Endometrial microvascular endothelial cells (primary cell): ENCODE measurements around the gene CASP12. TPM values are rescaled to one million over a fixed set of nuclear protein-coding genes. Genes with fewer than 3 reads are reported as not detected.

Experiments used
- in situ Hi-C: cut with HindIII; loops from 2 replicates; pipeline ENCODE4 v1.10.0; 2017; ENCODE audit warnings: low sequenced_read_pairs, low pct_unique_long_range_greater_than_20kb; ENCODE audit errors: inconsistent ontology term
- total RNA-seq: library from RNA; depleted of rRNA; stranded (reverse); fragments of >200 nt; gene quantifications from one replicate; pipeline ENCODE4 v1.2.3, GENCODE V29; 2015; ENCODE audit errors: inconsistent ontology term

The CASP12 gene
- total RNA-seq, 1 donor from 2014 or later: 0.84 TPM

DNA sequence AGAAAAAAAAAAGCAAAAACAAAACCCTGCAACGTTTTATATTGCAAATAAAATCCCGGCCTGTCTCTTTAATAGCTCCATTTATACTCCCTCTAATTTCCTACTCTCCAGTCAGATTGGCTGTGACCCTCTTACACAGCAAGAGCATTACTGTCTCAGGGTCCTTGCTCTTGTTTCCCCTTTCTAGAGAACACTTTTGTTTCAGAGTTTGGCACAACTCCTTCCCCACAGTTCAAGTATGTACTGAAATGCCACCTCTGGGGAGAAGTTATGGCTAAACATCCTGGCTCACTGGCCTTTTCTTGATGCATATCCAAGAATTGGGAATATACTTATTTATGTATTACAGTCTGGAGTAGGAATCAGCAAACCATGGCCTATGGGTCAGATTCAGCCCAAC, 2.6 kb downstream of the CASP12 start:
- in situ Hi-C loops: no loop called here

DNA sequence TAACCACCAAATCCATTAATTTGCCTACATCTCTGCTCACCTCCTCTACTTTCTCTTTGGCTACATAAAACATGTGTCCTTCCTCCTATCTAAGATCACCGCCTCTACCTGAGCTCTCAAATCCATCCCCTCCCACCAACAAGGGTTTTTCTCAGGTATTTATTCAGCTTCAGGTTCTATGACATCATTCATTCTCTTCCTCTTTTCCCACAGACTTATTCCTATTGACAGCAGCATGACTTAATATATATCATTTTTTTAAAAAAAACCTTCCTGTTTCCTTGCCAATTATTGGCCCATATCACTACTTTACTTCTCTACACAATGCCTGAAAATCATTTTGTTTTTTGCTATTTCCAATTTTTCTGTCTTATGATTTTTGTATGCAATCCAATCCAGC, 4.4 kb downstream of the CASP12 start:
- in situ Hi-C loops: no loop called here

DNA sequence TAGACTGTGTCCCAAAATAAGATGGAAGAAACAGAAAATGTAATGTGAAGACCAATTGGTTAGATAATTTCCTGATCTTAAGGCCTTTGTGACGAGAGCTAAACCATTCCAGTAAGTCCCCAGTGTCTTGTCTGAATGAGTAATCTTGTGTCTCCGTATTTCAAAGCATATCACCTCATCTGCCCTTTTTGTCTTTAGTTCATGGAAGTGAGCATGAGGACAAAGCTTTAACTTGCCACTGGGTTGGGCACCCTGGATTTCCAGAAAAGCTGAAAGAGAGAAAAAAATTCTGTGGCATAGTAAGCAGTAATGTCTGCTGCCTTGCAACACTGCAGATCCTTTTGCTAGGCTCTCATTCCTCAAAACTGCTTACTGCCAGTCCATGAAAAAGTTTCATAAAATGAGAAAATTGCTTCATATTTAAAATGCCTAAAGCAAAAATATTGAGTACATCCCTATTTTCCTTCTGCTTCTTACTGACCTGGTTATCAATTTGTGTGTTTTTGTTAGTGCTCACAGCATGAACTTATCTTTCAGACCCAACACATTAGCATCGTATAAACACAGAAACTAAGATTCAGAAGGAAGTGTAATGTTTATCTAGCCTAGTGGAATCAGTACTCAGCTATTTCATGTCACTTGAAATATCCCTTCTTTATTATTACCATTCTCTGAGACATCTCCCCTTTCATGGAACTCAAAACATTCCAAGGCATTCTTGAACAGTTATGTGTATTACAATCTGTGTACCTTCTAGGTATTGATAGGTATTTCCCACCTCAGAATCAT, 5.3 kb downstream of the CASP12 start:
- in situ Hi-C loops: no loop called here

DNA sequence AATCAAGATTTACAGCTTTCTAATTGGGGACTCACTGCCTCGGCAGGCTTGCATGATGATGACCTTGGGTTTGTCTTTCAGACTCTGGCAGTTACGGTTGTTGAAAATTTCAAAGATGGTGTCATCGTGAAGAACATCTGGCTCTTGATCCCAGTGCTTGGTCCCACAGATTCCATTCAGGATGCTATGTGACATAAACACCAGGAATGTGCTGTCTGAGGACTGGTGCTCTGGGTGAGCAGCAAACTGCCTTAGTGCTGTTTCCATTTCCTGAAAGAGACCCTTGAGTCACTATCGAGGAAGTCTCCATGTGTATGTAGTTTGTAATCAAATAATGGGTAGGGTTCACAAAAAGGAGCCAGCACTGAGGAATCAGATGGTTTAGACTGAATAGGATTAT, 7.1 kb downstream of the CASP12 start:
- in situ Hi-C loops: no loop called here

DNA sequence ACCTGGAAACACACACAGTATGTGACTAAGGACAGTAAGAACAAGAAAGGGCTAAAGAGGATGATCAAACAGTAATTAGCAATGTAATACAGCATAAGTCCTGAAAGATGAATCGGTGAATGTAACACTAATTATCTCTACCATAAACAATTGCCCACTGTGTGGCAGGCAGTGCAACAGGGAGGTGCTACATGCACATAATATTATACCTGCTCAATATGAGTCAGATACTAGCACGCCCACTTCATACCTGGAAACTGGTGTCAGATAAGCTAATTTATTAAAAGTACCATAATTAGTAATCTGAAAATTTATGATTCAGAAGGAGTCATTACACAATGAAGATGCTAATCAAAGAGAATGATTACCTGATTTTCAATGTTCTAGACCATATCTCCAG, 14.9 kb downstream of the CASP12 start:
- in situ Hi-C loops: no loop called here

DNA sequence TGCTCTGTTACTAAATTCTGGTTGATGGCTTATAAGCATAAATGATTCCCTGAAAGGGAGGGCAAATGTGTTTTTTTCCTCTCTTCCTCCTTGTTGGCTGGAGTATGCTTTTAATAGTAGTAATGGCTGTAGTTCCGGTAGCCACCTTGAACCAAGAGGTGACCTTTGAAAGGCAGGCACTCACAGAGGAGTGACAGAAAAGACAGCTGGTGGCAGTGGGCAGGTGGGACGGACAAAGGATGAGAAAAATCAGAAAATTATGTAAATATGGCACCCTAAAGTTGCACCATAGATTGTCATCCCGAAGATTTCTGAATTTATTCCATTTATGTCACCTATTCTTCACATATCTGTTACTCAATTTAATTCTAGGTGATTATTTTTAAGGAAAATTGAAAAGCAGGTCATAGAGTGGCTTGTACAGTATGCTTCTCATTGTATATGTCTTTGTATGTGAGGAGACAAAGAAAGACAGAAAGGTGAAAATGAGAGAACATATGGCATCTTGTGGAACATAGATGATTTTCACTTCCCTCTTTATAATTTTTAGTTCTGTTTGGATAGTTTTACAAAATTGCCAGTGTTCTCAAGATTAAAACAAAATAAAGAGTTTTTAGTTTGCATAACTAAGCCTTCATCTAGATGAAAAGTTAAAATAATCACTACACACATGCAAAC, 17.0 kb downstream of the CASP12 start:
- in situ Hi-C loops: no loop called here

DNA sequence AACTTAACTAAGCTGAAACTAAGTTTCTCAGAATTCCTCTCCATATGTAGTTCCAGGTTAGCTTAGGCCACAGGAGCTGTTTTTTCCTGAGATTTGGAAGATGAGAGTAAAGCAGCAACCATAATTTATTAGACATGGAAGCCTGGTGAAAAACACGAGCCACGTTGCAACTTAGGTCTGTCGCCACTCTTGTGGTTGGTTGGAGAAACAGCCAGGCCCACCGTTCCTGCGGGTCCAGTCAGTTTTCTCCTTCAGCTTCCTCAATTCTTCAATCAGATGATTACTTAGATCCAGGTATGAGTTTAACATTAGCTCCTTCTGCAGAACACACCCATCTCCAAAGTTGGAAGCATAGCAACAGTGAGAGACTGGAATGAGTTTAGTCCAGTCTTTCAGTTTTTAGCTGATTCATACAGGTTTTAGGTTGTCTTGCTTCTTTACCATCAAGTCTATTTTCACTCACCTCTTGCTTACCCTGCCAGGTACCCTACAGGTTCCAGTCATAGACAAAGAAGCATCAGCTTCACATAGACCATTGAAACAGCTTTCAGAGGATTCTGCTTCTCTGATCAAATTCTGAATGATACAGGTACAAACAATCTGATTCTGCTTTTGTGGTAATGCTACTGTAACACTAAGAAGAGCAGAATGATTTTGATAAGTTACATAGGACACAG, 18.6 kb downstream of the CASP12 start:
- in situ Hi-C loops: no loop called here

DNA sequence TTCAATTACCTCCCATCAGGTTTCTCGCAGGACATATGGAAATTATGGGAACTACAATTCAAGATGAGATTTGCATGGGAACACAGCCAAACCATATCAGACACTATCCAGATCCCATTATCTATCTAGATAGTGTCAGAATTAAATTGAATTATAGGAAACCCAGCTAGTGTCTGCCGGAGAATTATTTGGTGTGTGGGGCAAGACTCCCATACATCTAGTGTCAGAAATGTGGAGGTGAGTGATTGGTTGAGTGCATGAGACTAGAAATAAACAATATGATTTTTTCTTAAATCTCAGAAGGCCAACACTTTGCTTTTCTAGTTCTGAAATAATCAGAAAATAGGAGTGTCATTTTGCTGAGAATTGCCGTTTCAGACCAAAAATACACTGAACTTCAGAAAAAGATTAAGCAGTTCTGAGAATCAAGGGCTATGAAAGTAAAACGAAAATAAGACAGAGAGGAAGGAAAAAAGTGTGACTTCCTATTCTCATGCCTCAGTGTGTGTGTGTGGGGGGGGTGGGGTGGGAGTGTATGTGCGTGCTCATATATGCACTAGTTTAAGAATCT, 21.3 kb downstream of the CASP12 start:
- in situ Hi-C loops: no loop called here

DNA sequence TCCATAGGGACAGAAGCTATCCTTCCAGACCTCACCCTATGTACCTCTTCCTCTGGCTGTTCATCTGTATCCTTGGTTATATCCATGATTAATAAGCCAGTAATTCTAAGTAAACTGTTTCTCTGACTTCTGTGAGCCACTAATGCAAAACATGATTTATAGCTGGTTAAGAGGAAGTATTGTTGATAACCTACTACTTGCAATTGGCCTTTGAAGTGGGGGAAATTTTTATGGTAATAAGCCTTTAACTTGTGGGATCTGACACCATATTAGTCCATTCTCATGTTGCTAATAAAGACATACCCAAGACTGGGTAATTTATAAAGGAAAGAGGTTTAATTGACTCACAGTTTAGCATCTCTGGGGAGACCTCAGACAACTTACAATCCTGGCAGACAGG, 21.9 kb downstream of the CASP12 start:
- in situ Hi-C loops: no loop called here

DNA sequence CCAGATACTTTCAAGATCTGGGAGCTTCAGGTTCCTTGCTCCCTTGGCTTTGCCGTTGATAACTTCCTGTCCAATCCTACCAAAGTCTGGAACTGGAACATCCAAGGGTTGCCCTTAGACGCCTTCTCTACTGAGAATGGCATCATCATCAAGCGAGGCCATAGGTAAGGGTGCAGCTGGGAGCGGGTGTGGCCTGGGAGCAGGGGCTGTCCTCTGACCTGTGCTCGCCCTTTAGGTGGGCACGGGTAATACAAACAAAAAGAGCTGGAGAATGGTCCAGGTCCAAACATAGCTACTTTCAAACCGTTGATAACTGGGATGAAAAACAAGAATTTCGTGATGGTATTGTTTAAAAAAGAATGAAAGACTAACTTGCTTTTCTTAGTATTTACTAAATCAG, 25.0 kb downstream of the CASP12 start:
- in situ Hi-C loops: no loop called here

DNA sequence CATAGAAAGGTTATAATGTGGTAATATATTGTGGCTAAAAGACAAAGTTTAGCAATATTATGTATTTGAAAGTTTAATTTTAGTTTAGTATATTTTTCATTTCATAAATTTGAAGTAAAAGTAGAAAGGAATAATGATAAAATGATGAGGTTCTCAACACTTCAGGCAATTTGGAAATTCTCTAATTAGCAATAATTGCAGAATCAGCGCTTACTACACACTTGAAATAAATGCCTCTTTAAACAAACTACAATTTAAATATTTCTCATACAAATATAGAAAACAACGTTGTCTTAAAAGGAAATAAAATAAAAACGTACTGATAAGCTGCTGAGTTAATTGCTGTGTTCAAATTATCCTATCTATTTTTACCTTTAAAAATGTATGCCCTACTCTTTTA, 25.9 kb downstream of the CASP12 start:
- in situ Hi-C loops: no loop called here

DNA sequence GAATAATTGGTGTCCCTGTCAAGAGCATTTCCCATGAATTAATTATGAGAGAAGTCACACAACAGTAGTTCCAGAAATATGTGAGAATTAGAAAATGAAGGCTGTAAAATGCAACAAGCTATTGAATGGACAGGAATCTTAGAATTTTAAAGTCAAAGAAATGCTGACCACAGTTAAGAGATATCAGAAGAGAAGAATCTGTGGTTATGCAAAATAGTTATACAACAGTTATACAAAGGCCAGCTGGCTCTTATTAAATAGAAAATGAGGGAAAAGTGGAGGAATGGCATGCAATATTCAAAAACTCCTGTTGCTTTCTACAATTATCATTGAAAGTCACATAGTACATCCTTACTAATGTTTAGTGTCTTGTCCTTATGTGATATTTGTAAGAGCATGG, 27.4 kb downstream of the CASP12 start:
- in situ Hi-C loops: no loop called here

DNA sequence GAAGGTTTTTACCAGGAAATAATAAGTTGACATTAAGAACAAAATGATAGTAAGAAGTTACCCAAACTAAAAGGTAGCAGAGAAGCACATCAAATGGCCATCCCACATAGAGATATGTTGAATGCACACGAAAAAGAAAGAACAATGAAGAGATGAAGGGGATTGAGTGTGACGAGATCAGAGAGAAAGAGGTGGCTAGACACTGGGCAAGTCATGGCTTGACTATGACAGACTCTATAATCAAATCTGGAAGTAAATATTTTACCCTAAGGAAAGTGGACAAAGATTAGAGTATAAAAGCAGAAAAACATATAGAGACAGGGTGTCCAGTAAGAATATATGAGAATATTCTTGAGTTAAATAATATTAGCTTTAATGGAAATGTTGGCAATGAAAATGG, 31.4 kb downstream of the CASP12 start:
- in situ Hi-C loops: no loop called here

DNA sequence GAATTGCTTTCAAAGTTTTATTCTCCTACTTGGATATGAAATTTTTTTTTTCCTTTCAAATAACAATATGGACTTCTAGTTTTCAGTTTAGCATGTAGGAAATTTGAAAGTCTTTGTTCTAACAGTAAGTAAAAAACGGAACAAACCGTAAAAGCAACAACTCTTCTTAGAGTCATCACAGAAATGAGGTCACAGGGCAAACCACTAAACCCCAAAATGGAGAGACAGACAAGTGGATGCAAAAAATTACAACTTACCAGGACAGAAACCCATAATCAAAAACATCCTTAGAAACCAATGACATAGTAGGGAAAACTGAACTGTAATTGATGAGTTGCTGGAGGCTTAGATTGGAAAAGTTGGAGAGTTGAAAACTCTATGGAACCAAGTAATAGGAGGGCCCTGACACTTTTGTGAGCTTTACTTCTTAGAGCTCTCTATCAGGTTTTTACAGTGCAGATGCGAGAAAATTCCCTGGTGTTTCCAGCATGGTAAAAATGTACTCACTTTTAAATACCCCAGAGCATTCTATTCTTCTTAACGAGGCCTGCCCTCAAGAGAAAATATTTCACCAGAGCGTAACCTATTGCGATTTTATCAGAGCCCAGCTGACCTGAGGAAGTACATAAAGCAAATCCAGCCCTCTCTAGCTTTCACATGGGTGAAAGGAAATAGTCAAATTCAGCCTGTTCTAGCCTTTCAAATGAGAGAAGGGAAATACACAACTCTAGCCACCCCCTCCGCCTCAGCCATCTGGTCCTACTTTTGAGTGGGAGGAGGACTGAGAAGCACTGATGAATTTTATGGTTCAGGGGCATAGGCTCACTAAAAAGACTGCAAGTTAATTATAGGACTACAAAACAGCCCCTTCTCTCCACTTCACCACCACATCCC, 39.1 kb downstream of the CASP12 start:
- in situ Hi-C loops: no loop called here

DNA sequence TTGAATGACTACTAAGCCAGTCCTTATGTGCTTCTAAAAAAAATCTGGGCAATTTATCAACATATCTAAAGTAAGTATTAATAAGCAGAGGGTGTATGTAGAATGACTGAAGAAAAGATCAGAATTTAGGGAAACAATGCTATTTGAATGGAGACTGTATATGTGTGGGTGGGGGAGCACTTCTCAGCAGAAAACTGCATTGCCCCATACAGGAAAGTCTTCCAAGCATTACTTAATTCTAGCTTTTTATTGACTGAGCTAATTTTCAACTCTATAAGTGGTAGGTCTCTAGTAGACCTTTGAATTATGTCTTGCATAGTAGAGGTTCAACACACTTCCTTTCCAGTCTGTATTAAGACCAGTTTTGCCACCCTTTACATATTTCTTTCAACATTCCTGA, 41.7 kb downstream of the CASP12 start:
- in situ Hi-C loops: no loop called here

DNA sequence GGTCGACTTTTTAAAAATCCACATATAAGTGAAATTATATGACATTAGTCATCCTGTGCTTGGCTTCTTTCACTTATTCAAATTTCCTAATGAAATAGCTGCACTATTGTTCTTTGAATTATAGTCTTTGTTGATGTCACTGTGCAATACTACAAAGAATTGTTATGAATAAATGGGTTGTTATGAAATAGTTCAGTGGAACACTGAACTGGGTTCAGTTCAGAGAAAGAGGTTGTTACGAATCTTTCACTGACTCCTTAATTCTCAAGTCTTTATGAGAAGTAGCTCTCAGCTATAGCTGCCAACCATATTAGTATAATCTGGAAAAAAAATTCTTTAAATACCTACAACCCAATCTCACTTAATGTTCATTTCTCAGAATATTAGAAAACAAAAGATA, 42.3 kb downstream of the CASP12 start:
- in situ Hi-C loops: no loop called here

DNA sequence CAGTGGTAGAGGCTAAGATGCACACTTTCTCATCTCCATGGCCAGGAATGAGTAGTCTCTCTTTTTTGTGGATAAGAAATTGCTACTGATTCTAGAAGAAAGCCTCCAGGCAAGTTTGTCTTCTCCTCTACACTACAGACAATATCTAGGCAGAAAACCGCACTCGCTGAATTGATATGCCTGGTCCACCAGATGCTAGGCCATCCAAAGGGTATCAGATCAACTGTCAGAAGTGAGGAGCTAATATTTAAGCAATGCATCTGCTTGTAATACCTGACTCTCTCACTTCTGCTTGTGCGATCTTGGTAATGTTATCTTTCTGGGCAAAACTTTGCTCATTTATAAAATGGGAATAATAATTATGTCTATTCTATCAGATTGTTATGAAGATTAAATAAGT, 45.0 kb downstream of the CASP12 start:
- in situ Hi-C loops: no loop called here

DNA sequence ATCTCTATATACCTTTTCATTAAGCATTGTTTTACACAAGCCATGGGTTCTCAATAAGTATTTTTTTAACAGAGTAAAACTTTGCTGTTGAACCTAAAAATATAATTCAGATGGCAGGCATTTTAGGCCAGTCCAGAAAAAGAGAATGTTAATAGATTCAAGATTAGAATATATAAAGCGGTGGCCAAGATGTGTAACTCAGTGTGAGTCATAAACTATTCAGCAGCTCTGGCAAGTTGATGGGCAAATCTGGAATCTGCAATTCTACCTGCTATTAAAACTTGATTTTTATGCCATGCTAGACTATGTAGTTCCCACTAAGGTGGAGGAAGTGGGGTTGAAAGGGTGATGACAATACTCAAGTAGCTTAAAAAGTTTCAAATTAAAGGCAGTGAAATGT, 45.4 kb downstream of the CASP12 start:
- in situ Hi-C loops: no loop called here

DNA sequence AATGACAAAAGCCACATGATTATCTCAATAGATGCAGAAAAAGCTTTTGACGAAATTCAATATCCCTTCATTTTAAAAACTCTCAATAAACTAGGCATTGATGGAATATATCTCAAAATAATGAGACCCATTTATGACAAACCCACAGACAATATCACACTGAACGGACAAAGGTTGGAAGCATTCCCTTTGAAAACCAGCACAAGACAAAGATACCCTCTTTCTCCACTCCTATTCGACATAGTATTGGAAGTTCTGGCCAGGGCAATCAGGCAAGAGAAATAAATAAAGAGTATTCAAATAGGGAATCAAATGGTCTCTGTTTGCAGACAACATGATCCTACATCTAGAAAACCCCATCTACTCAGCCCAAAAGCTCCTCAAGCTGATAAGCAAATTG, 52.0 kb downstream of the CASP12 start:
- in situ Hi-C loops: no loop called here
